Panc1 (cell line): ENCODE measurements around the gene TMEM164. TPM values are rescaled to one million over a fixed set of nuclear protein-coding genes. Genes with fewer than 3 reads are reported as not detected.

ENCODE experiments used
- ATAC-seq: fragments of 200-7000 bp; cut with Tn5 transposase; 2 replicates; pipeline ENCODE4 v1.9.1; 2020; ENCODE audit warnings: mild to moderate bottlenecking, moderate library complexity
- BruUV-seq: library from RNA; stranded (reverse); fragments of 400-500 nt; replicated peaks from 2 replicates; lab custom pipeline; 2021; lab: Mats Ljungman, UMichigan
- CTCF ChIA-PET: fragments of 300-600 bp; sonication (Branson Sonifier 250); formaldehyde crosslinking; loops from one replicate; lab custom pipeline; 2022; ENCODE audit warnings: antibody characterized with exemption; lab: Charles Lee
- POLR2A ChIA-PET: fragments of 300-600 bp; sonication (Branson Sonifier 250); formaldehyde crosslinking; loops from one replicate; lab custom pipeline; 2022; ENCODE audit warnings: antibody characterized with exemption; lab: Charles Lee
- DNase-seq: peaks from one replicate; pipeline ENCODE4 v3.0.0-alpha.2; 2010; ENCODE audit warnings: low read depth, low spot score
- H3K27ac ChIP-seq: 2 replicates; pipeline ENCODE4 v1.5.1; 2011; ENCODE audit warnings: mild to moderate bottlenecking, low read length, inconsistent platforms
- H3K27me3 ChIP-seq: fragments of 200-500 bp; sonication (Bioruptor generic); 2 replicates; pipeline ENCODE4 v1.6.0; 2014; ENCODE audit warnings: low read length, inconsistent platforms; ENCODE audit not compliant: control insufficient read depth, insufficient read depth
- H3K36me3 ChIP-seq: fragments of 200-500 bp; sonication (Bioruptor generic); 2 replicates; pipeline ENCODE4 v1.5.1; 2014; ENCODE audit warnings: inconsistent platforms, mild to moderate bottlenecking, low read length, moderate library complexity; ENCODE audit not compliant: control insufficient read depth, insufficient read depth
- H3K4me1 ChIP-seq: 2 replicates; pipeline ENCODE4 v1.5.1; 2011; ENCODE audit warnings: inconsistent platforms, mild to moderate bottlenecking, low read length, moderate library complexity; ENCODE audit not compliant: control insufficient read depth, insufficient read depth
- H3K4me3 ChIP-seq, 2 experiments: 2 replicates each; pipeline ENCODE4 v1.5.1; 2011 to 2012; ENCODE audit warnings: low read depth in 2 of 2, low read length in 2 of 2, mild to moderate bottlenecking in 2 of 2, inconsistent platforms in 1 of 2, moderate library complexity in 1 of 2
- H3K9me3 ChIP-seq: fragments of 200-500 bp; sonication (Bioruptor generic); 2 replicates; pipeline ENCODE4 v1.5.1; 2014; ENCODE audit warnings: low read depth, mild to moderate bottlenecking, inconsistent platforms, low read length, moderate library complexity; ENCODE audit not compliant: control insufficient read depth, insufficient read depth
- POLR2AphosphoS5 ChIP-seq: IDR thresholded peaks from 2 replicates; pipeline ENCODE4 v1.6.1; 2012; ENCODE audit warnings: mild to moderate bottlenecking, low read depth, low read length, moderate library complexity
- REST ChIP-seq, 2 experiments: IDR thresholded peaks; 2 replicates each; pipeline ENCODE4 v1.6.1; 2011 to 2012; ENCODE audit warnings: low read depth in 2 of 2, control low read depth in 1 of 2, low read length in 1 of 2, mild to moderate bottlenecking in 1 of 2, moderate library complexity in 1 of 2; ENCODE audit not compliant: insufficient read depth in 1 of 2
- SIN3A ChIP-seq: IDR thresholded peaks from 2 replicates; pipeline ENCODE4 v1.6.1; 2012; ENCODE audit warnings: low read depth, mild to moderate bottlenecking, low read length, moderate library complexity, borderline replicate concordance; ENCODE audit not compliant: insufficient read depth
- TCF7L2 ChIP-seq: IDR thresholded peaks from 2 replicates; pipeline ENCODE4 v1.6.1; 2011; ENCODE audit warnings: mild to moderate bottlenecking, low read depth, low read length, inconsistent platforms
- in situ Hi-C: cut with HindIII; loops from 2 replicates; pipeline ENCODE4 v1.10.0; 2016; ENCODE audit warnings: low sequenced_read_pairs, low pct_unique_long_range_greater_than_20kb
- intact Hi-C: fragments of 100-400 bp; cut with micrococcal nuclease; formaldehyde crosslinking; loops from one replicate; pipeline ENCODE4 v1.10.0; 2022; ENCODE audit not compliant: unreplicated experiment
- total RNA-seq: library from RNA; stranded (reverse); gene quantifications from one replicate; pipeline ENCODE4 v1.2.1, GENCODE V29; 2021; ENCODE audit not compliant: unreplicated experiment
- TF ChIP-seq, protein P1 (sequence below): fragments of 450-650 bp; IDR thresholded peaks from 2 replicates; pipeline ENCODE4 v1.5.1; 2017; ENCODE audit warnings: mild to moderate bottlenecking

TMEM164 gene
- total RNA-seq, 1 experiment from 2014 or later: 32.8 TPM

- Histone ChIP-seq H3K36me3 (no peaks in the 10 kb centered on the region), H3K4me1 (no peaks in the 10 kb centered on the region), H3K27ac (no peak overlapping the region), H3K9me3 (no peaks in the 10 kb centered on the region), H3K27me3 (no peaks in the 10 kb centered on the region), H3K4me3 (no peak overlapping the region)
- BruUV-seq: no TSS peak
- intact Hi-C loops (no loop called here), in situ Hi-C loops (no loop called here)
- CTCF ChIA-PET: no interaction called here
- no peak for TF ChIP-seq SIN3A
- TF ChIP-seq, protein P1, sequence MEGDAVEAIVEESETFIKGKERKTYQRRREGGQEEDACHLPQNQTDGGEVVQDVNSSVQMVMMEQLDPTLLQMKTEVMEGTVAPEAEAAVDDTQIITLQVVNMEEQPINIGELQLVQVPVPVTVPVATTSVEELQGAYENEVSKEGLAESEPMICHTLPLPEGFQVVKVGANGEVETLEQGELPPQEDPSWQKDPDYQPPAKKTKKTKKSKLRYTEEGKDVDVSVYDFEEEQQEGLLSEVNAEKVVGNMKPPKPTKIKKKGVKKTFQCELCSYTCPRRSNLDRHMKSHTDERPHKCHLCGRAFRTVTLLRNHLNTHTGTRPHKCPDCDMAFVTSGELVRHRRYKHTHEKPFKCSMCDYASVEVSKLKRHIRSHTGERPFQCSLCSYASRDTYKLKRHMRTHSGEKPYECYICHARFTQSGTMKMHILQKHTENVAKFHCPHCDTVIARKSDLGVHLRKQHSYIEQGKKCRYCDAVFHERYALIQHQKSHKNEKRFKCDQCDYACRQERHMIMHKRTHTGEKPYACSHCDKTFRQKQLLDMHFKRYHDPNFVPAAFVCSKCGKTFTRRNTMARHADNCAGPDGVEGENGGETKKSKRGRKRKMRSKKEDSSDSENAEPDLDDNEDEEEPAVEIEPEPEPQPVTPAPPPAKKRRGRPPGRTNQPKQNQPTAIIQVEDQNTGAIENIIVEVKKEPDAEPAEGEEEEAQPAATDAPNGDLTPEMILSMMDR: no peak
- no peak for TF ChIP-seq REST (IDR thresholded peaks at IDR 0.05; ENCODE audit: insufficient read depth in 1 of 2, low read depth in 2 of 2, low read length in 1 of 2)
- no peak for TF ChIP-seq POLR2AphosphoS5
- TF ChIP-seq TCF7L2: no peak
- ATAC-seq: no peak
- POLR2A ChIA-PET: no interaction called here
- no peak for DNase-seq
Measured at GRCh38 chrX:110135618-110136017, 132.7 kb downstream of the TMEM164 start.

- POLR2A ChIA-PET: interaction anchor here (0.6 kb wide), 1 partner anchor 399 kb away, joined by 7 read pairs; no protein-coding TSS in a partner anchor
- CTCF ChIA-PET: no interaction called here
- no peaks in the 10 kb centered on the region for H3K27me3 ChIP-seq
- ATAC-seq (no peak), DNase-seq (no peak)
- no peaks in the 10 kb centered on the region for H3K9me3 ChIP-seq
- intact Hi-C loops (no loop called here), in situ Hi-C loops (no loop called here)
- no peak overlapping the region for H3K4me3 ChIP-seq
- H3K4me1 ChIP-seq: no peaks in the 10 kb centered on the region
- no TSS peak for BruUV-seq
- H3K27ac ChIP-seq: no peak overlapping the region
- H3K36me3 ChIP-seq: no peaks in the 10 kb centered on the region
- TF ChIP-seq, protein P1: no peak
- TF ChIP-seq POLR2AphosphoS5 (no peak), SIN3A (no peak), TCF7L2 (no peak), REST (IDR thresholded peaks at IDR 0.05; ENCODE audit: insufficient read depth in 1 of 2, low read depth in 2 of 2, low read length in 1 of 2) (no peak)
Measured at GRCh38 chrX:110136136-110136535, 133.2 kb downstream of the TMEM164 start.
